Mammary epithelial cell (primary cell): Measurements from ENCODE around the gene RBP5.

Source experiments
- EZH2 ChIP-seq: IDR thresholded peaks from 2 replicates; pipeline ENCODE4 v1.6.1; 2012; ENCODE audit warnings: low read length, inconsistent platforms, borderline replicate concordance
- TF ChIP-seq, protein P1 (sequence below), 2 donors: IDR thresholded peaks in 1 of 2; conservative IDR thresholded peaks in 1 of 2; 2 replicates each; pipeline ENCODE4 v1.5.1; 2011 to 2012; ENCODE audit warnings: inconsistent platforms in 2 of 2, low read length in 2 of 2, mild to moderate bottlenecking in 2 of 2, control low read depth in 1 of 2, low read depth in 1 of 2; ENCODE audit not compliant: insufficient read depth in 1 of 2; ENCODE audit errors: extremely low read depth in 1 of 2

DNA sequence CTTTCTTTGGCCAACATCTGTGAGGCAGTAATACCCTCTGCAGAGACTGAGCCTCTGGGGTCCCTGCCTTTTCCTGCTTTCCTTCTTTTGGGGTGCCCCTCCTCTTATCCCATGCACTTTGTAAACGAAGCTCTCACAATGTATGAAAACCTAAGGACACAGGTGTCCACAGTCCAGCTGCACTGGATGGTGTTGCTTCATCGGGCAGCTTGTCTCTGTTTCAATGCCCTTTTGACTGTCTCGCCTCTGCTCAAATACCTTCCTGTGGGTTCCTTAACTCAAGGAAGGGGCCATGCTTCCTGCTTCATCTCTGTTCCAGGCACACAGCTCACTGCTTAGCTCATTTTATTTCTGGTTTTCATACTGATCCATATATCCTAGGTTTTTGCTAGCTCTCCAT is 26.1 kb downstream of the RBP5 start:
- TF ChIP-seq, protein P1, sequence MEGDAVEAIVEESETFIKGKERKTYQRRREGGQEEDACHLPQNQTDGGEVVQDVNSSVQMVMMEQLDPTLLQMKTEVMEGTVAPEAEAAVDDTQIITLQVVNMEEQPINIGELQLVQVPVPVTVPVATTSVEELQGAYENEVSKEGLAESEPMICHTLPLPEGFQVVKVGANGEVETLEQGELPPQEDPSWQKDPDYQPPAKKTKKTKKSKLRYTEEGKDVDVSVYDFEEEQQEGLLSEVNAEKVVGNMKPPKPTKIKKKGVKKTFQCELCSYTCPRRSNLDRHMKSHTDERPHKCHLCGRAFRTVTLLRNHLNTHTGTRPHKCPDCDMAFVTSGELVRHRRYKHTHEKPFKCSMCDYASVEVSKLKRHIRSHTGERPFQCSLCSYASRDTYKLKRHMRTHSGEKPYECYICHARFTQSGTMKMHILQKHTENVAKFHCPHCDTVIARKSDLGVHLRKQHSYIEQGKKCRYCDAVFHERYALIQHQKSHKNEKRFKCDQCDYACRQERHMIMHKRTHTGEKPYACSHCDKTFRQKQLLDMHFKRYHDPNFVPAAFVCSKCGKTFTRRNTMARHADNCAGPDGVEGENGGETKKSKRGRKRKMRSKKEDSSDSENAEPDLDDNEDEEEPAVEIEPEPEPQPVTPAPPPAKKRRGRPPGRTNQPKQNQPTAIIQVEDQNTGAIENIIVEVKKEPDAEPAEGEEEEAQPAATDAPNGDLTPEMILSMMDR (conservative IDR thresholded peaks at IDR 0.05 in 1 of 2, IDR thresholded peaks at IDR 0.05 in 1 of 2; ENCODE audit: extremely low read depth in 1 of 2, insufficient read depth in 1 of 2, low read depth in 1 of 2, low read length in 2 of 2), result no peak
- TF ChIP-seq EZH2, result no peak
